Trophoblast cell (in vitro differentiated cells and primary cell): ENCODE measurements around the gene PAX6.
A peak's percentile ranks its signal among the peaks of the same experiment; 100 is the strongest.

Source experiments
- DNase-seq, 2 donors: peaks; one replicate each; pipeline ENCODE4 v3.0.0-alpha.2; 2016
- H2AFZ ChIP-seq: 2 replicates; pipeline ENCODE4 v1.6.1; 2013; ENCODE audit warnings: low read length, moderate library complexity, mild to moderate bottlenecking; ENCODE audit not compliant: insufficient read depth, poor library complexity
- H2AK5ac ChIP-seq: 2 replicates; pipeline ENCODE4 v1.6.1; 2013; ENCODE audit warnings: mild to moderate bottlenecking, low read length
- H2BK120ac ChIP-seq: 2 replicates; pipeline ENCODE4 v1.6.1; 2013; ENCODE audit warnings: low read length, mild to moderate bottlenecking, moderate library complexity; ENCODE audit not compliant: insufficient read depth, poor library complexity
- H2BK12ac ChIP-seq: 2 replicates; pipeline ENCODE4 v1.6.1; 2013; ENCODE audit warnings: mild to moderate bottlenecking, low read length, moderate library complexity
- H2BK5ac ChIP-seq: 2 replicates; pipeline ENCODE4 v1.6.1; 2013; ENCODE audit warnings: low read length, low read depth, moderate library complexity, mild to moderate bottlenecking; ENCODE audit not compliant: poor library complexity
- H3K14ac ChIP-seq: 2 replicates; pipeline ENCODE4 v1.6.1; 2013; ENCODE audit warnings: mild to moderate bottlenecking, low read length
- H3K18ac ChIP-seq: 2 replicates; pipeline ENCODE4 v1.6.1; 2013; ENCODE audit warnings: mild to moderate bottlenecking, low read length
- H3K23ac ChIP-seq: 2 replicates; pipeline ENCODE4 v1.6.1; 2013; ENCODE audit warnings: low read length
- H3K27ac ChIP-seq: 2 replicates; pipeline ENCODE4 v1.5.1; 2013; ENCODE audit warnings: low read depth, mild to moderate bottlenecking, inconsistent platforms, low read length, moderate library complexity
- H3K27me3 ChIP-seq: 2 replicates; pipeline ENCODE4 v1.6.1; 2013; ENCODE audit warnings: inconsistent platforms, mild to moderate bottlenecking, low read length, moderate library complexity; ENCODE audit not compliant: insufficient read depth
- H3K36me3 ChIP-seq, 2 experiments: 1 replicate in 1 of 2; 2 replicates in 1 of 2; pipeline ENCODE4 v1.6.1; 2013; ENCODE audit warnings: low read length in 2 of 2, mild to moderate bottlenecking in 2 of 2, moderate library complexity in 1 of 2; ENCODE audit not compliant: insufficient read depth in 2 of 2, control insufficient read depth in 1 of 2
- H3K4ac ChIP-seq: 2 replicates; pipeline ENCODE4 v1.6.1; 2013; ENCODE audit warnings: low read depth, mild to moderate bottlenecking, low read length, moderate library complexity
- H3K4me1 ChIP-seq, 2 experiments: 1 replicate in 1 of 2; 2 replicates in 1 of 2; pipeline ENCODE4 v1.6.1; 2013; ENCODE audit warnings: low read length in 2 of 2, mild to moderate bottlenecking in 2 of 2, moderate library complexity in 1 of 2; ENCODE audit not compliant: insufficient read depth in 2 of 2, control insufficient read depth in 1 of 2
- H3K4me2 ChIP-seq: 2 replicates; pipeline ENCODE4 v1.6.1; 2013; ENCODE audit warnings: inconsistent platforms, mild to moderate bottlenecking, low read length, moderate library complexity
- H3K4me3 ChIP-seq: 2 replicates; pipeline ENCODE4 v1.5.1; 2013; ENCODE audit warnings: mild to moderate bottlenecking, low read depth, low read length, inconsistent platforms
- H3K79me1 ChIP-seq: one replicate; pipeline ENCODE4 v1.6.1; 2013; ENCODE audit warnings: low read length
- H3K79me2 ChIP-seq: 2 replicates; pipeline ENCODE4 v1.6.1; 2013; ENCODE audit warnings: low read length, mild to moderate bottlenecking; ENCODE audit not compliant: control insufficient read depth, insufficient read depth, poor library complexity
- H3K9ac ChIP-seq: 2 replicates; pipeline ENCODE4 v1.6.1; 2013; ENCODE audit warnings: mild to moderate bottlenecking, low read length
- H3K9me3 ChIP-seq: 2 replicates; pipeline ENCODE4 v1.6.1; 2013; ENCODE audit warnings: low read depth, mild to moderate bottlenecking, control low read depth, inconsistent platforms, low read length; ENCODE audit not compliant: insufficient read depth
- H4K12ac ChIP-seq: 2 replicates; pipeline ENCODE4 v1.6.1; 2013; ENCODE audit warnings: low read depth, mild to moderate bottlenecking, low read length, moderate library complexity
- H4K8ac ChIP-seq: 2 replicates; pipeline ENCODE4 v1.6.1; 2013; ENCODE audit warnings: low read depth, mild to moderate bottlenecking, low read length, moderate library complexity
- H4K91ac ChIP-seq: one replicate; pipeline ENCODE4 v1.6.1; 2013; ENCODE audit warnings: low read depth, mild to moderate bottlenecking, low read length, moderate library complexity
- WGBS: extraction: QIAGEN DNeasy Blood & Tissue Kit; methylation state at CpG from one replicate; pipeline ENCODE4 v1.1.7; 2013; ENCODE audit warnings: missing lambda C conversion rate; ENCODE audit not compliant: insufficient read length, insufficient coverage; ENCODE audit errors: extremely low coverage; 5-methylcytosine and 5-hydroxymethylcytosine counted together

PAX6 gene

DNA sequence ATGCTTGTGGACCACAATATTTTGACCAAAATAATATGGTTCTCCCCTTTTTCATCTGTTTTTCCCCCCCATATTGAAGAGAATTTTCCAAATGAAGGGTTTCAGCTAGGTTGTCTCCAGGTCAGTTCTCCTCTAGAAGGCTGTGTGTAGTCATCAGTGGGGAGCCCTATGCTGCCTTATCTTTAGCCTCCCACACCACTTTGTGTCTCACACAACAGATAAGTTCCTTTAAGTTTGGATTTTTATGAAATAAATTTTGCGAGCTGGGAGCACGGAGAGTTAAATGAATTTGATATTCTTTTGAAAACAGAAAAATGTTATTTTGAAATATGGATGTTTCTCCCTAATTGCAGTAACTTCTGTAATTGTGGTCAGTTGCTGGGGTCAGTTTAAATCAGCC is 28.9 kb downstream of the PAX6 start:
- Histone ChIP-seq H3K36me3 (no peaks in the 10 kb centered on the region), H3K27me3 (no peaks in the 10 kb centered on the region), H3K79me2 (no peaks in the 10 kb centered on the region), H3K4ac (no peak overlapping the region), H3K23ac (no peak overlapping the region), H3K18ac (no peak overlapping the region), H4K8ac (no peak overlapping the region), H3K4me3 (no peak overlapping the region), H2BK12ac (no peak overlapping the region), H2BK5ac (no peak overlapping the region), H3K9me3 (no peaks in the 10 kb centered on the region), H3K9ac (no peak overlapping the region), H2BK120ac (no peak overlapping the region), H2AK5ac (no peak overlapping the region), H3K79me1 (peaks cover 2% of the 10 kb centered on the region), H3K14ac (no peak overlapping the region), H4K91ac (no peak overlapping the region), H3K4me2 (no peak overlapping the region), H4K12ac (no peak overlapping the region), H3K27ac (no peak overlapping the region), H3K4me1 (peaks cover 7 to 8% of the 10 kb centered on the region in 2 experiments), H2AFZ (no peak overlapping the region)
- 100% methylated on average over 2 of the region's 2 CpGs for WGBS
- DNase-seq = no peak

DNA sequence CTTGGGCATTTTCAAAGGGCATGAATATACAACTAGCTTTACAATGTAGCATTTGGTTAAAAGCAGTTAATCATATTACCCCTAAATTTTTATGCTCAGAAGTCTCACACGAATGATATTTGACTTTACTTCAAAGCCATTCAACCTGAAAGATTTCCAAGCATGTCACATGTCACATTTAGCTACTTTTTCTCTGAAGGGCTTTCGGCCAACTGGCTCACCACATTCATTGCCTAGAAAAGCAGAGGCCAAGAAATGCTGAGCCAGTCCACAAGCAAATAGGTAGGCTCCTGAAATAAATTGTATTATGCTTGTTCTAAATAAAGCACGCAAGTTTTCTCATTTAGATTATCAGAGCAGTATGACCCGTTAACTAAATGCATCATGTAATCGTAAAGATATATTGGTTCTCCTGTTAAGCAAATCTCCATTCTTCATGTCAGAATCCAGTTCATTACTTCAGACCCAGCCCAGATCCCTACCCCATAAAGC is 30.6 kb downstream of the PAX6 start:
- no peak overlapping the region for H3K18ac ChIP-seq
- H4K8ac ChIP-seq = no peak overlapping the region
- H3K23ac ChIP-seq = no peak overlapping the region
- H2BK120ac ChIP-seq = no peak overlapping the region
- H3K79me1 ChIP-seq = peaks cover 2% of the 10 kb centered on the region
- H2BK5ac ChIP-seq = no peak overlapping the region
- H3K9ac ChIP-seq = no peak overlapping the region
- H3K27ac ChIP-seq = no peak overlapping the region
- no peaks in the 10 kb centered on the region for H3K27me3 ChIP-seq
- H3K4me2 ChIP-seq = no peak overlapping the region
- peaks cover 3 to 4% of the 10 kb centered on the region in 2 experiments for H3K4me1 ChIP-seq
- H3K4ac ChIP-seq = no peak overlapping the region
- no peaks in the 10 kb centered on the region for H3K79me2 ChIP-seq
- no peak overlapping the region for H2BK12ac ChIP-seq
- H4K91ac ChIP-seq = no peak overlapping the region
- H3K4me3 ChIP-seq = no peak overlapping the region
- H2AFZ ChIP-seq = no peak overlapping the region
- H3K36me3 ChIP-seq = no peaks in the 10 kb centered on the region
- no CpG with 5 or more reads among the region's 5 CpGs for WGBS
- H2AK5ac ChIP-seq = no peak overlapping the region
- H3K14ac ChIP-seq = no peak overlapping the region
- no peaks in the 10 kb centered on the region for H3K9me3 ChIP-seq
- DNase-seq = no peak
- no peak overlapping the region for H4K12ac ChIP-seq

DNA sequence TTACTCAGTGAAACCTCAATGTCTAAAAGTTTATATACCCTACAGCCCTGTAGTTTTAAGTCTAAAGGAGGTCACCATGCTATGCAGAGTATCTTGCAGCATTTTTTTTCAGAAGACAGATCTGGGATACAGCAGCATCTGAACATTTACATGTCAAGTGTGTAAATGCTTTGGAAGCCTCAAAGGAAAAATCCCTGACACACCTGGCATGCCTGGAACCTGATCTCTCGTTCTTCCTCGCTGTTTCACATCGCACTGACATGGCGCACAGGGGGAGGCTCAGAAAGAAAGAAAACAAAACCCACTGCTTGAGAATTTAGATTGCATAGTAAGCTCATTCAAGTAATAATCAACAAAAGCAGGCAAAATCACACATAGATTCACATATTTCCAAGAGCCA is 31.0 kb downstream of the PAX6 start:
- no peaks in the 10 kb centered on the region for H3K9me3 ChIP-seq
- no peaks in the 10 kb centered on the region for H3K27me3 ChIP-seq
- H2AFZ ChIP-seq = no peak overlapping the region
- no peak overlapping the region for H4K12ac ChIP-seq
- no peak overlapping the region for H4K8ac ChIP-seq
- no peak overlapping the region for H2BK5ac ChIP-seq
- H3K79me1 ChIP-seq = peaks cover 2% of the 10 kb centered on the region
- no peak overlapping the region for H2BK12ac ChIP-seq
- no peak overlapping the region for H2BK120ac ChIP-seq
- H3K14ac ChIP-seq = no peak overlapping the region
- H3K79me2 ChIP-seq = no peaks in the 10 kb centered on the region
- no peak overlapping the region for H3K27ac ChIP-seq
- no peak overlapping the region for H3K18ac ChIP-seq
- H4K91ac ChIP-seq = no peak overlapping the region
- H3K4me1 ChIP-seq = peaks cover 3 to 4% of the 10 kb centered on the region in 2 experiments
- no peak overlapping the region for H2AK5ac ChIP-seq
- no peak for DNase-seq
- no peak overlapping the region for H3K4me2 ChIP-seq
- H3K9ac ChIP-seq = no peak overlapping the region
- no peak overlapping the region for H3K4ac ChIP-seq
- H3K36me3 ChIP-seq = no peaks in the 10 kb centered on the region
- H3K23ac ChIP-seq = no peak overlapping the region
- no CpG with 5 or more reads among the region's 4 CpGs for WGBS
- no peak overlapping the region for H3K4me3 ChIP-seq

DNA sequence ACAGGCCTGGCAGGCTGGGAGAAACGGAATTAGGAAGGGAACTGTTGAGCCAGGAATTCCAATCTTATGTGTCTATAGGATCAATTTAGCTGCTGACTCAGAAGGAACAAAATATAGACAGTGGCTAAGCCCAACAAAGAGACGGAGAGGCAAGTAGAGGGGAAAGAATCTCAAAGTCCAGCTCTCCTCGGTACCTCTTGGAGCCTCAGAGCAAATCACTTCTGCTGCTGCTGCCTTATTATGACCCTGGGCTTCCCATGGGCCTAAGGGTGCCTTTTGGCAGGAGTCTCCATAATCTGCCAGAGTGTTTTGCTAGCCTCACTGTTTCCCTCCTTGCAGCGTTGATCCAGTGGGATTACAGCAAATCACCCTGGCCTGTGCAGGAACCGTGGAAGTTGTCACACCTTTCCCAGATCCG is 31.7 kb downstream of the PAX6 start:
- no peak for DNase-seq
- Histone ChIP-seq H3K79me1 (peaks cover 2% of the 10 kb centered on the region), H4K8ac (no peak overlapping the region)

More for the DNA sequence above, 31.7 kb downstream of the PAX6 start:
- Histone ChIP-seq H4K12ac (peak overlapping the region; percentile 74), H2AK5ac (no peak overlapping the region), H2BK120ac (peak overlapping the region; percentile 15), H3K18ac (peak overlapping the region; percentile 37), H3K4me3 (no peak overlapping the region), H3K4me2 (no peak overlapping the region), H2BK5ac (no peak overlapping the region), H3K79me2 (no peaks in the 10 kb centered on the region), H3K27ac (no peak overlapping the region), H3K36me3 (no peaks in the 10 kb centered on the region), H3K4me1 (peaks cover 3 to 4% of the 10 kb centered on the region in 2 experiments), H3K23ac (no peak overlapping the region), H2BK12ac (peak overlapping the region; percentile 43), H3K27me3 (no peaks in the 10 kb centered on the region), H3K9ac (no peak overlapping the region), H4K91ac (no peak overlapping the region), H3K14ac (peak overlapping the region; percentile 53), H3K9me3 (no peaks in the 10 kb centered on the region), H3K4ac (no peak overlapping the region), H2AFZ (peak overlapping the region; percentile 6)
- WGBS = no CpG with 5 or more reads among the region's 6 CpGs
